H54 (cell line): Measurements from ENCODE around the gene MALAT1.
"Not testable (repeated sequence)": the region's sequence is repeated elsewhere in the genome, so short reads cannot be mapped to it uniquely, and the experiment has no call there.

ENCODE experiments used
- DNase-seq: peaks from one replicate; pipeline ENCODE4 v3.0.0; 2011; ENCODE audit warnings: low spot score, mixed read lengths; ENCODE audit not compliant: insufficient read length
- FAIRE-seq: peaks from 3 replicates; lab custom pipeline; 2011; peaks lifted over from hg19 to GRCh38; lab: Jason Lieb, UNC
- POLR2A ChIP-seq: IDR thresholded peaks from 2 replicates; pipeline ENCODE4 v1.6.1; 2011; ENCODE audit warnings: low read depth, mild to moderate bottlenecking, low read length

MALAT1 gene

DNA sequence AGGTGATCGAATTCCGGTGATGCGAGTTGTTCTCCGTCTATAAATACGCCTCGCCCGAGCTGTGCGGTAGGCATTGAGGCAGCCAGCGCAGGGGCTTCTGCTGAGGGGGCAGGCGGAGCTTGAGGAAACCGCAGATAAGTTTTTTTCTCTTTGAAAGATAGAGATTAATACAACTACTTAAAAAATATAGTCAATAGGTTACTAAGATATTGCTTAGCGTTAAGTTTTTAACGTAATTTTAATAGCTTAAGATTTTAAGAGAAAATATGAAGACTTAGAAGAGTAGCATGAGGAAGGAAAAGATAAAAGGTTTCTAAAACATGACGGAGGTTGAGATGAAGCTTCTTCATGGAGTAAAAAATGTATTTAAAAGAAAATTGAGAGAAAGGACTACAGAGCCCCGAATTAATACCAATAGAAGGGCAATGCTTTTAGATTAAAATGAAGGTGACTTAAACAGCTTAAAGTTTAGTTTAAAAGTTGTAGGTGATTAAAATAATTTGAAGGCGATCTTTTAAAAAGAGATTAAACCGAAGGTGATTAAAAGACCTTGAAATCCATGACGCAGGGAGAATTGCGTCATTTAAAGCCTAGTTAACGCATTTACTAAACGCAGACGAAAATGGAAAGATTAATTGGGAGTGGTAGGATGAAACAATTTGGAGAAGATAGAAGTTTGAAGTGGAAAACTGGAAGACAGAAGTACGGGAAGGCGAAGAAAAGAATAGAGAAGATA lies at the start of gene MALAT1:
TSS of gene MALAT1 (plus strand) at position 69 of the 736 bp plus-strand sequence.
- FAIRE-seq, result no peak
- DNase-seq, result no peak
- peak; percentile 99 for TF ChIP-seq POLR2A

DNA sequence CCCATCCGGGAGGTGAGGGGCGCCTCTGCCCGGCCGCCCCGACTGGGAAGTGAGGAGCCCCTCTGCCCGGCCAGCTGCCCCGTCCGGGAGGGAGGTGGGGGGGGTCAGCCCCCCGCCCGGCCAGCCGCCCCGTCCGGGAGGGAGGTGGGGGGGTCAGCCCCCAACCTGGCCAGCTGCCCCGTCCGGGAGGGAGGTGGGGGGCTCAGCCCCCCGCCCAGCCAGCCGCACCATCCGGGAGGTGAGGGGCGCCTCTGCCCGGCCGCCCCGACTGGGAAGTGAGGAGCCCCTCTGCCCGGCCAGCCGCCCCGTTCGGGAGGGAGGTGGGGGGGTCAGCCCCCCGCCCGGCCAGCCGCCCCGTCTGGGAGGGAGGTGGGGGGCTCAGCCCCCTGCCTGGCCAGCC lies 47.5 kb upstream of the MALAT1 start:
- not testable (repeated sequence) for FAIRE-seq, DNase-seq

DNA sequence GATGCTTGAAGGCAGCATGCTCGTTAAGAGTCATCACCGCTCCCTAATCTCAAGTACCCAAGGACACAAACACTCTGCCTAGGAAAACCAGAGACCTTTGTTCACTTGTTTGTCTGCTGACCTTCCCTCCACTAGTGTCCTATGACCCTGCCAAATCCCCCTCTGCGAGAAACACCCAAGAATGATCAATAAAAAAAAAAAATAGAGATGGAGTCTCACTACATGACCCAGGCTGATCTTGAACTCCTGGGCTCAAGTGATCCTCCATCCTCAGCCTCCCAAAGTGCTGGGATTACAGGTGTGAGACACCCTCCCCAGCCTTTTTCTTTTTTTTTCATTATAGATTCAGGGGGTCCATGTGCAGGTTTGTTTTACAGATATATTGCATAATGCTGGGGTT lies 46.6 kb upstream of the MALAT1 start:
- FAIRE-seq, DNase-seq: not testable (repeated sequence)

DNA sequence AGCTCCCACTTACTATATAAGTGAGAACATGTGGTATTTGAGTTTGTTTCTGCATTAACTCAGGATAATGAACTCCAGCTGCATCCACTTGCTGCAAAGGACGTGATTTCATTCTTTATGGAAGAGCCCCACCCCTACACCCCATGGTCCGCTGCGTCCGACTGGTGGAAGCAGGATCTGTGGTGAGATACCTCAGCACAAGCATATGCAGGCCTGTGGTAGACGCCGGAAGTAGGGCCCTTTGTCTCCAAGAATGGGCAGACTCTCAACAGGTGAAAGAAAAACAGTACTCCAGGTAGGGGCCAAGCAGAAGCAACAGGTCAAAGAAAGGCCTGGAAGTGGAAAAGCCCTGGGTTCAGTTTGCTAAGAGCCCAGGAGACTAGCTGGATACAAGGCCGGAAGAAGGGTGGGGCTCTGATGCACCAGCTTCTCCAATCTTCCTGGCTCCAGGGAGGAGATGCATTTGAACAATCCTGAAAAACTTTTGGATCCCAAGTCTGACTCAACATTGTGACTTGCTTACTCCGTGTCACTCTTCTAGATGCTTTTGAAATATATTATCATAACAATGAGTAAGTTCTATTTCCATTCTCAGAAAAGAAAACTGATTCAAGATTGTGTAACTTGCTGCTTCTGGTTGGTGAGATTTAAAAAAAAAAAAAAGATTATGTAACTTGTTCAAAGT lies 45.9 kb upstream of the MALAT1 start:
- no peak for FAIRE-seq
- TF ChIP-seq POLR2A, result no peak
- peak; percentile 61 for DNase-seq

DNA sequence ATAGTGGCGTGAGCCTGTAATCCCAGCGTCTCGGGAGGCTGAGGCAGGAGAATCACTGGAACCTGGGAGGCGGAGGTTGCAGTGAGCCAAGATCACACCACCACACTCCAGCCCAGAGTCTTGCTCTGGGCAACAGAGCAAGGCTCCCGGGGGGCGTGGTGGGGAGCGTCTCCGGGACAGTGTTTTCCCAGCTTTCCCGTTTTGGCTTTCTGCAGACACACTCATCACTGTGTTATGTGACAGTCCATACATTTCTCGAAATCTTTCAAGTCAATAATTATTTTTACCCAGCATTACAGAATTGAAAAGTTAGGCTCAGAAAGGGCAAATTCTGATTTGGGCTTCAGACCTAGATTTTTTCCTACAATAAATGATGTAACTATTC lies 44.5 kb upstream of the MALAT1 start:
- no peak for DNase-seq
- no peak for TF ChIP-seq POLR2A
- no peak for FAIRE-seq

DNA sequence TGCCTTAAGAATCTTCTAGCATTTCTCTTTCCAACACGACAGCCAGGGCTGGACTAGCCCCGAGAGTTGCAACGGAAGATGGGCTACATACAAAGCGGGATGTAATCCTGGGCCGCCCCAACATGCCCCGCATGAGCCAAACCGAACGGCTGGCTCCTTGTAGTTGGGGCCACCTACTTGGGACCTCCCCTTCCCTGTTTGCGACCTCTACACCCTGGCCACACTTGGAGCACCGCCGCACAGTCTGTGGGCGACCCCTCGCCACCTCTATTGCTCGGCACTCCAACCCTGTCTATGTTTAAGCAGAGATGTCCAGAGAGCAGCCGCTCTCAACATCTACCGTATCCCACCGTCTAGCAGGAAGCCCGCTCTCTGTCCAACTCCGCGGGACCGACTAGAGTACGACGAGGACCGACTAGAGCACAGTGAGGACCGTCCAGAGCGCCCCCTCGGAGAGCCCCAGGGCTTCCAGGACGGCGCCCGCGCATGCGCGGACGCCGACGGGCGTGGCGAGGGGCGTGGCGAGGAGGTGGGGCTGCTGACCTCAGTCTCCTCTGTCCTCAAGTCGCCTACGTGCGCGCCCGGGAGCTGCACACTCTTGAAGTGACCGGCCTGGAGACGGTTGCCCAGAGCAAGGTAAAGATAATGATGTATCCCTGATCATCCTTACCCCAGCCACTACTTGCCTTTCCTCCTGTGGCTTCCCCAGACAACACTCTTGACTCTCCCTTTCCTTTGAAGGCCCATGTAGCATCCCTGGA lies 44.0 kb upstream of the MALAT1 start:
- peak; percentile 63 for TF ChIP-seq POLR2A
- FAIRE-seq (no peak), DNase-seq (no peak)

DNA sequence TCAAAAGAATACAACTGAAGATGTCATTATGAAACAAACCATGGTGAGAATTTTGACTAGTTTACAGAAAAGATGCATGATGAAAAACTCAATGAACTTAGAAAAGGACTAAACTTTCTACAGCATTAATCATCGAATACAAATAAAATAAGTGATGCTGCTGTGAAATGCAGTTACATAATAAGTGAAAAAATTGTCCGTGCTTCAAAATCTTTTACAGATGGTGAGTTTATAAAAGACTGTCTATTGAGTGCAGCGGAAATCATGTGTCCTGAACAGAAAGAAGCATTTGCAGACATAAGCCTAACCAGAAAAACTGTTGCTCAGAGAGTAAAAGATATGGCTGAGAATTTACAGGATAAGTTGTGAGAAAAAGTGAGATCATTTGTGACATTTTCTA lies 42.4 kb upstream of the MALAT1 start:
- TF ChIP-seq POLR2A, result no peak
- no peak for DNase-seq
- FAIRE-seq, result no peak

DNA sequence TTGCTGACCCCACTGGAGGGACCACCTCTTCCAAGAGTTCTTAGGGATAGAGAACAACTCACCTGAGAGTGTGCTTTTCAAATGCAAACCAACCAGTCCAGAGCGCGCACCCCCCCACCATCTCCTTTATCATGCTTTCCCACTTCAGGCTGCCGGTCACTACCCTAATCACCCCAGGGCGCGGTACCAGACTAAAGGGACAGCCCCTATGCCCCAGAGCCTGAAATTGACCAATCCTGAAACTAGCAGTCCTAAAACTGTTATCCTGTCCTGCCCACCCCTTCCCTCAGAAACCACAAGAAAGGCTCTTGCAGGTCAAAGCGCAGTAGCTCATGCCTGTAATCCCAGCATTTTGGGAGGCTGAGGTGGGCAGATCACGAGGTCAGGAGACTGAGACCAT lies 39.3 kb upstream of the MALAT1 start:
- DNase-seq, result no peak
- TF ChIP-seq POLR2A, result no peak
- no peak for FAIRE-seq

DNA sequence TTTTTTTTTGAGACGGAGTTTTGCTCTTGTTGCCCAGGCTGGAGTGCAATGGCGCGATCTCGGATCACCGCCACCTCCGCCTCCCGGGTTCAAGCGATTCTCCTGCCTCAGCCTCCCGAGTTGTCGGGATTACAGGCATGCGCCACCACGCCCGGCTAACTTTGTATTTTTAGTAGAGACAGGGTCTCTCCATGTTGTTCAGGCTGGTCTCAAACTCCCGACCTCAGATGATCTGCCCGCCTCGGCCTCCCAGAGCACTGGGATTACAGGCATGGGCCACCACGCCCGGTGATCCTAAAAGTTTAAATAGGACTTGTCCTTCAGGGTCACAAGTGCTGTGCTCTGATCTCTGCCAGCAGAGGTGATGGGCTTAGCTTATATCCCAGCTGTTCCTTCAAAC lies 33.4 kb upstream of the MALAT1 start:
- DNase-seq, FAIRE-seq: not testable (repeated sequence)

DNA sequence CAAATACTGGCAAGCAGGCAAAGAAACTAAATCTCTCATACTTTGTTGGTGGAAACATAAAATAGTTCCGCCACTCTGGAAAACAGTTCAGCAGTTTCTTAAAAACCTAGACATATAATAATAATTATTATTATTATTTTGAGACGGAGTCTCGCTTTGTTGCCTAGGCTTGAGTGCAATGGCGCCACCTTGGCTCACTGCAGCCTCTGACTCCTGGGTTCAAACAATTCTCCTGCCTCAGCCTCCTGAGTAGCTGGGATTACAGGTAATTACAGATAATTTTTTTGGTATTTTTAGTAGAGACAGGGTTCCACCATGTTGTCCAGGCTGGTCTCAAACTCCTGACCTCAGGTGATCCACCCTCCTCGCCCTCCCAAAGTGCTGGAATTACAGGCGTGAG lies 31.5 kb upstream of the MALAT1 start:
- not testable (repeated sequence) for DNase-seq, FAIRE-seq

DNA sequence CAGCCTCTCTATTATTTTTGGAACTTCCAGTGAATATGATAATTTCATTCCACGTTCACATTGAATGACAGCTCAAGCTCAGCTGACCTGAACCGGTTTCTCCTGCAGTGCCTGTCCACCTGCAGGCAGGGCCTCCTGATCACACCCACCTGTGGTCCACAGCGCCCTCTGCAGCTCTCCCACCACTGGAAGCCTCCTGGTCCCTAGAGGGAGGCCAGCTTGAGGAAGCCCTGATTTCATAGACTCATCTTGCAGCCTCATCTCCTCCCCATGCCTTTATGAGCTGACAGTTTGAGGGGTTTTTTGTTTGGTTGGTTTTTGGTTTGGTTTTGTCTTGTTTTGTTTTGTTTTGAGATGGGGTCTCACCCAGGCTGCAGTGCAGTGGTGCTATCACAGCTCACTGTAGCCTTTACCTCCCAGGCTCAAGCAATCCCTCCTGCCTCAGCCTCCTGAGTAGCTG lies 29.9 kb upstream of the MALAT1 start:
- FAIRE-seq, result no peak

DNA sequence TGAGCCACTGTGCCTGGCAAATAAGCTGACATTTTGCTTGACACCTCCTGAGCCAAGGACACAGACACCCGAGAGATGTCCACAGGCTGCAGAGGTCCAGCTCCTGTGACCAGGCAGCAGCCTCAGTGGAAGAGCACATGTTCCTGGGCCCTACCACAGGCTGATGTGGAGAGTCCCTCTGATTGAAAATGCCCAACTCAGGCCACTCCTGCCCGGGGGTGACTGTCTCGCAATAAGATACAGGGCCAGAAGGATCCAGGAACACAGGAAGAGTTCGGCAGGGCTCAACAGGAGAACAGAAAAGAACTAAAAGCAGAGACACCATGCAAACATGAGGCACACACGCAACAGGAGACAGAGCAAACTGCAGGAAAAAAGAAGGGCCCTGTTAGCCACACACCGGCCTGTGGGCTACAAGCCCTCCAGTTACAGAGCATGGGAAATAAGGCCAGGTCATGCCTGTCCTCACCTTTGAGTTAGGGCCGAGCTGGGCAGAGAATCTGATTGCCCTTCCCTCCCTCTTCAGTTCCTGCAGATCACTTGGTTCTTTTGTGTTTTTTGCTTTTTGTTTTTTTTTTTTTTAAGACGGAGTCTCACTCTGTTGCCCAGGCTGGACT lies 28.3 kb upstream of the MALAT1 start:
- FAIRE-seq (no peak), DNase-seq (no peak)
- TF ChIP-seq POLR2A, result no peak

More for the DNA sequence above, 29.9 kb upstream of the MALAT1 start:
- no peak for TF ChIP-seq POLR2A
- no peak for DNase-seq

DNA sequence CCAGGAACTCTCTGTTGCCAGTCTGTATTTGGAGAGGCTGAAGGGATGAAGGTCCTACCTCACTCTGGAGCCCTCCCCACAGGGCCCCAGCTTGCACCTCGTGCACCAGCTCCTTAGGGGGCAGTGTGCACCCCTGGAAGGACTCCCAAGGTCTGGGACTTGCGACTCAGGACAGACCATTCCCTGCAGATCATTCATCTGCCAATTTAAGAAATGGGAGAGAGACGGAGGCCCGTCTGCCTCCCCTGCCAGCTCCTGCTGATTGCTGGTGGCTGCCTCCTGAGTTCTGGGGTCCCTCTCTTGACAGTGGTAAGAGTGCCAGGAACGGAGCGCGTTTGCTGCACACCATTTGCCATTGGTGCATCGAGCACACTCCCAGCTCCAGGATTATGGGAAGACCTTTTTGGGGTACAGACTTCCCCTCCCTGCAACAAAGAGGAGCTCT lies 27.4 kb upstream of the MALAT1 start:
- no peak for TF ChIP-seq POLR2A
- FAIRE-seq (no peak), DNase-seq (no peak)

DNA sequence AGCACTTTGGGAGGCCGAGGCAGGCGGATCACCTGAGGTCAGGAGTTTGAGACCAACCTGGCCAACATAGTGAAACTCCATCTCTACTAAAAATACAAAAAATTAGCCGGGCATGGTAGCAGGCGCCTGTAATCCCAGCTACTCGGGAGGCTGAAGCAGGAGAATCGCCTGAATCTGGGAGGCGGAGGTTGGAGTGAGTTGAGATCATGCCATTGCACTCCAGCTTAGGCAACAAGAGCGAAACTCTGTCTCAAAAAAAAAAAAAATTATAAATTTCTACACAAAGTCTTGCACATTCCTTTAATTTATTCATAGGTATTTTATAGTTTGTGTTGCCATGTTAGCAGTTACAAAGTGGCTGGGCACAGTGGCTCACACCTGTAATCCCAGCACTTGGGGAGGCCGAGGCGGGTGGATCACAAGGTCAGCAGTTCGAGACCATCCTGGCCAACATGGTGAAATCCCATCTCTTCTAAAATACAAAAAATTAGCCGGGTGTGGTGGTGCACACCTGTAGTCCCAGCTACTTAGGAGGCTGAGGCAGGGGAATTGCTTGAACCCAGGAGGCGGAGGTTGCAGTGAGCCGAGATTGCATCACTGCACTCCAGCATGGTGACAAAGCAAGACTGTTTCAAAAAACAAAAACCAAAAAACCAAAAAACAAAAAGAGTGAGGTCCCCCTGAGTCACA lies 26.1 kb upstream of the MALAT1 start:
- DNase-seq, FAIRE-seq: not testable (repeated sequence)
